Stimulated activated CD8-positive, alpha-beta memory T cell treated with anti-CD3 and anti-CD28 coated beads, Interleukin-12 subunit alpha, Interleukin-12 subunit beta, amount 100 ng/mL, for 1 hour (primary cell): ENCODE results near the gene GPR31.
"Not testable (repeated sequence)": the region's sequence is repeated elsewhere in the genome, so short reads cannot be mapped to it uniquely, and the experiment has no call there.

Experiments used
- DNase-seq: peaks from one replicate; pipeline ENCODE4 v3.0.0-alpha.2; 2020; ENCODE audit warnings: low read depth

Gene GPR31

DNA sequence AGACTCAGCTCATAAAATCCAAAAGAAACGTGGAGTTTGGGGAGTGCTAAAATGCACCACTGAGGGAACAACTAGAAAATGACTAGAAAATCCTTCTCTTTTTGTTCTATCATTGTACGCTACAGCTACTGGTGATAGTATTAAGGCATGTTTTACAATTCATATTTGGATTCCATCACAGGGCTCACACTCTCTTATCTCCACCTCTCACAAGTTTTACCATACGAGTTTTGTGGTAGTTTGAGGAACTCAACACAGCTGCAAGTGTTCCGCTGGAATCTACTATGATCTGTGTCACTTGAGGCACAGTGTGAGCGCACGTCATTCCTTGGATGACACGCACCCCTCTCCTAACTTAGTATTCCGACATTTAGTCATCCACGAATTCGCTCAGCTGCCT is 9.9 kb upstream of the GPR31 start:
- DNase-seq: not testable (repeated sequence)

DNA sequence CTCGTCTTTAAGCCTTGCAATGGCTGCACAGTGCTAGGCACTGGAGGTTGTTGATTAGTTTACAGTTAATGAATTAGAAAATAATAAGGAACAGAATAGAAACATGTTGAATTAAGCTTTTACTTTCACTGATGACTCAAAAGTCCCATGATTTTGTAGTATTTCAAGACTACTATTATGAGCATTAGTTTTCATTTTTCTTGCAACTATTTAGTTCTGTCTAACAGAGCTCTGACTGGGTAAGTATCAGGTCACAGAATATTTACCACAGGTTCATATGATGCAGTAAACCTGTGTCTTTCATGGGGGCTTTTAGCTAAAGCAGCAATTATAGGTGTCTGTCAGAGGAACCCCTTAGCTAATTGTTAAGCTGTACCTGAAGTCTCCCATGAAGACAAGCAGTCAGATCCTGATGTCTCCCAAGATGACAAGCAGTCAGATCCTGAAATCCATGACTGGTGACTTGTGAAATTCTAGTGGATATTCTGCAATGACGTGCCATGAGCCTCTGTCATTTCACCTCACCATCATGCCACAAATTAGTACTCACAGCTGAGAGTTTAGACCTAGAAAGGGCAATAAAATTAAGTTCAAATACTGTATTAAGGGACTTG is 8.2 kb upstream of the GPR31 start:
- no peak for DNase-seq

GRCh38 chr6:167164261-167164660 is 6.5 kb upstream of the GPR31 start:
- no peak for DNase-seq

DNA sequence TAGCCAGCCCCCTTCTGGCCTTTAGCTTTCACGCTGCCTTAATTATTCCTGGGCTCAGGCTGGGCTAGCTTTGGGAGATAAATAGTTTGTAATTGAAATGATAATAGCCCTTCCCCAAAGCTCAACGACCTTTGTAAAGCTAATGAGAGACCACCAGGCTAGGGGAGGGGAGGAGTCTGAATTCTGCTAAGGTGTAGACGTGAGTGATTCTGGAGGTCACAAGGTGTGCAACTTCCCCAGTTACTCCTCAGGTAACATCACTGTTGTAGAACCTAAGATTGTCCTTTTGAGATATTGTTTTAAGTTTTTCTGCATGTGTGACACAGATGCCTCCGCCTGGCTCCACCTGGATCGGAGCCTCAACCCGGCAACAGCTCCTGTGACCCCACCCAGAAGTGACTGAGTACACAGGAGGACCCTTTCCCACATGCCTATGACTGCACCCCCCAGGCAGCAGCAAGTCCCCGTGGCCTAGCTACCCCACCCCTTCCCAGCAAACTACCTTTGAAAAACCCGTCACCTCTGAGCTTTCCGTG is 5.8 kb upstream of the GPR31 start:
- DNase-seq: no peak

- DNase-seq: no peak
Measured at GRCh38 chr6:167162591-167162990, 4.8 kb upstream of the GPR31 start.

GRCh38 chr6:167161851-167162467 is 4.2 kb upstream of the GPR31 start:
- DNase-seq: no peak

- no peak for DNase-seq
Measured at GRCh38 chr6:167157414-167157813, 366 bp downstream of the GPR31 start.

DNA sequence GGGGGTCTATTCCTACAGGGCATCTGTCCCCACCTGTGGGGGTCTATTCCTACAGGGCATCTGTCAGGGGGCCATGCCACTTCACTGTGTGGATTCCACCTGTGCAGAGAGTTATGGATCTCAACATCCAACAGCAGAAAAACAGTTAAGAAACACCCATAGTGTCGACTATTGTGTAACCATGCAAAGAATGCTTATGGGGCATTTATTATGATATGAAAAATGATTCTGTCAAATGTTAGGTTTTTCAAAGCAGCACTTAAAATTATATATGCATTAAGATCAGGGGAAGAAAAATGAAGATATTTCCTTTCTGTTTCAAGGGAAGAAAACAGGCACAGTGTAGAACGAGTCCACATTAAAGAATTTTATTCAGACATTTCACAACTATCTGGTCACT is 2.9 kb downstream of the GPR31 start:
- DNase-seq: no peak

DNA sequence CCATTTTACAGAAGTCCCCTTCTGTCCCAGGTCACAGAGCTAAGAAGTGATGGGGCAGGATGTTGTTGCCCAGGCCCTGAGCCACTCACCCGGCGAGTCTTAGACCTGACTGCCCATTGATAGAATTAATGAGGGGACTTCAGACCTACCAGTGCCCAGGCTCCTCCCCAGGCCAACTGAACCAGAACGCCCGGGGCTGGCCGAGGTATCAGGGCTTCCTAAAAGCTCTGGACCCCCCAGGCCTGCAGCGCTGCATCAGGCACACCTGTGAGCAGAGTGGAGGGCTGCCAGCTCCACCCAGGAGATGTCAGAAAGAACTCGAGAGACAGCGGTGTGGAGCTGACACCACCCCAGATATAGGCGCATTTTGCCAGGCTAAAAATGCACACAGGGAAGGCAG is 3.5 kb downstream of the GPR31 start:
- no peak for DNase-seq

GRCh38 chr6:167153521-167153959 is 4.2 kb downstream of the GPR31 start:
- no peak for DNase-seq

DNA sequence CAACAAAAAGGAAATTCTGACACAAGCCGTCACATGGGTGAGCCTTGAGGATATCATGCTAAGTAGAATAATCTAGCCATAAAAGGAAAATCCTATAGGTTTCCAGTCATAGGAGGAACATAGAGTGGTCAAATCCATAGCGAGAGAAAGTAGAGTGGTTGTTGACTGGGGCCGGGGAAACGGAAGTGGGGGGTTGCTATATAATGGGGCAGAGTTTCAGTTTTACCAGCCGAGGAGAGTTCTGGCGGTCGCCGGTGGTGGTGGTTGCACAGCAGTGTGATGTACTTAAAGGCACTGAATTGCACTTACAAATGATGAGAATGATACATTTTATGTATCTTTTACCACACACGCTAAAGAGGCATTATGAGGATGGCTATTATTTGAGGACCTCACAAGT is 4.9 kb downstream of the GPR31 start:
- DNase-seq: no peak

- DNase-seq: no peak
Measured at GRCh38 chr6:167151648-167152047, 6.1 kb downstream of the GPR31 start.

DNA sequence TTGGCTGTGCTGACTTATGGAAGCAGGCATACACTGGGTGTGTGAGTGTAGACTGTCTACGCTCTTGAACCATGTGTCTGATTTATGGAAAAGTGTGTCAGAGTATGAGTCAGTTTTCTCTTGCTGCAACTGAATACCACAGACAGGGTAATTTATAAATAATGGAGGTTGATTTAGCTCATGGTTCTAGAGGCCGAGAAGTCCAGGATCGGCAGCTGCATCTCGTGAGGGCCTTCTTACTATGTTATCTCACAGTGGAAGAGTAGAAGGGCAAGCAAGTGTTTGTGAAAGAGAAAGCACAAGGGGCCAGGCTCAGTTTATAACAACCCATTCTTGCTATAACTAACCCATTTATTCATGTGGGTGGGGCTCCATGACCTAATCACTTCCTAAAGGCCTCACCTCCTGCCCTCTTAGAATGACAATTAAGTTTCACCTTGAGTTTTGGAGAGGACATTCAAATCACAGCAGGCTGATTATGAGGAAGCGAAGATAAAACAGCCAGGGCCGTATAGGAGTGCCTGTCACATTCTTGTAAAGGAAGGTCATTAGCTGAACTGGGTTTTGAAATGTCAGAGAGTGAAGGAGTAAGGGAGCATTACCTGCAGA is 6.7 kb downstream of the GPR31 start:
- DNase-seq: no peak

DNA sequence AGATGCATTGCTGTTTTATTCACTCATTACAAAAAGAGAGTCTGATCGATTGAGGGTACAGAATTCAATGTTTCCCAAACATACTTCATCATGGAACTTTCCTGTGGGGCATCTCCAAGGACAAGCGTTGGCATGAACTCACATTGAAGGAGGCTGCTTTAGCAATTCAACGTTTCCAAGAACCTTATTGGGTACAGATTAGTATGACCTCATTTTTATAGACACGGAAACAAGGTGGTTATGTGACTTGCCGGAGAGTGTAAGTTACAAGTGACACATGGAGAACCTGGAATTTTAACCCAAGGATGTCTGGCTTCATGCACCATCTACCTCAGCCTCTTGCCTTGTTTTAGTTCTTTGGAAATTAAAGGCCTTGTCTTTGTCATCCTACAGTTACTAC is 8.8 kb downstream of the GPR31 start:
- DNase-seq: no peak

- no peak for DNase-seq
Measured at GRCh38 chr6:167148021-167148420, 9.8 kb downstream of the GPR31 start.

- DNase-seq: no peak
Measured at GRCh38 chr6:167146977-167147376, 10.8 kb downstream of the GPR31 start.

- no peak for DNase-seq
Measured at GRCh38 chr6:167146135-167146534, 11.6 kb downstream of the GPR31 start.

GRCh38 chr6:167145461-167145860 is 12.3 kb downstream of the GPR31 start:
- DNase-seq: no peak

DNA sequence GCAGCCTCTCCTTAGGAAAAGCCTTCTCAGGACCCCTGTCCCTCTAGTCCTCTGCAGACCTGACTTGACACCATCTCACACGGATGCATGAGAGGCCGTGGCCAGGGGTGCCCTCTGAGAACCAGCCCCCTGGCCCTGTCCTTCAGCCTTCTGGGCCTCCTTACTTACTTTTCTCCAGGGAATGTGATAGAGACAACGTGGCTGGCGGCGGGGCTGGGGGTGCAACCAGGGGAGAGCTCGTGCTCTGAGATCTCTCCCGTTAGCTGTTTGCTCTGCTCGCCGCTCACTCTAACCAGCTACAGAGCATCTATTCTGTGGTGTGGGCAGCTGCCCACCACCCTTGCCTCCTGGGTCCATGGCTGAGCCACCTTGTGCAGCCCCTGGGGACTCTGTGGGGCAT is 14.7 kb downstream of the GPR31 start:
- no peak for DNase-seq

GRCh38 chr6:167142433-167142761 is 15.4 kb downstream of the GPR31 start:
- DNase-seq: no peak

- no peak for DNase-seq
Measured at GRCh38 chr6:167141667-167142432, 15.9 kb downstream of the GPR31 start.

DNA sequence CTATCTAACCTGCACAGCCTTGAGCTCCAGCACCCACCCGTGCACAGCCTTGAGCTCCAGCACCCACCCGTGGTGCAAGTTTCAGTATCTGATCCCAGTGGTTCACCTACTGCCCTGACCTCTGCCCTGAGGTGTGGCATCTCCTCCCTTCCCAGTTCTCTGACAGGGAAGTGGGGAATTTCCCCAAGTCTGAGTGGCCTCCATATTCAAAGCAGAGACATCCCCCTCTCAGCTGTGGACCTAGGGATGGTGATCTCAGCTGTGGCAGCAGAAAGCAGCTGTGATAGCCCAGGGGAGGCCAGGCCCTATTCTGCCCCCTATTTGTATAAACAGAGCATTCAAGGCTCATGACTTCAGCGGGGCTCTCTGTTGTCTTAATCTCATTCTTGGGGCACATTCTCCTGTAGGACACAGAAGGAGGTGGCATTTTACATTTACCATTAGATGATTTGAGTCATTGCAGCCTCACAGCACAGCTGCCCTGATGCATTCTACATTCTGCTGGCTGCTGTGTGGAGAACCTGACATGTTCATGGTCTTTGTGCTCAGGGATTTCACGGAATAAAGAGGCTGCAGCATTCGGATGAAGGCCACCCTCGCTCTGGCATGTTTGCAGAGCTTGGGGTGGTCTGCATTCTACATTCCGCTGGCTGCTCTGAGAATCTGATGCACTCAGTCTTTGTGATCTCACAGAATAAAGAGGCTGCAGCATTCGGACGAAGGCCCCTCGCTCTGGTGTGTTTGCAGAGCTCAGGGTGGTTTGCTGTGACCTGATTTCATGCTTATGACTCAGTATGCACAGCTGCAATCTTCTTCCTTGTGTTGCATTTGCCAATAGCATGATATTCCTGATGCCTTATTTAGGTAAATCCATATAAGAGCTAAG is 16.9 kb downstream of the GPR31 start:
- no peak for DNase-seq
